B cell (primary cell): ENCODE measurements around the gene GPC2. TPM values are rescaled to one million over a fixed set of nuclear protein-coding genes. Genes with fewer than 3 reads are reported as not detected.

Source experiments
- ATAC-seq: fragments of 200-7000 bp; cut with Tn5 transposase; one replicate; pipeline ENCODE4 v1.10.0; 2021; ENCODE audit warnings: low read depth, mild to moderate bottlenecking, moderate number of reproducible peaks, moderate library complexity
- CTCF ChIA-PET: fragments of 350-600 bp; sonication (Branson Sonifier 250); formaldehyde crosslinking; loops from one replicate; lab custom pipeline; 2021; ENCODE audit warnings: antibody characterized with exemption, inconsistent platforms; lab: Charles Lee
- POLR2A ChIA-PET: fragments of 350-600 bp; sonication (Branson Sonifier 250); formaldehyde crosslinking; loops from one replicate; lab custom pipeline; 2021; ENCODE audit warnings: antibody characterized with exemption; lab: Charles Lee
- DNase-seq: peaks from one replicate; pipeline ENCODE4 v3.0.0; 2013
- H2AFZ ChIP-seq: 2 replicates; pipeline ENCODE4 v1.6.1; 2012; ENCODE audit warnings: mild to moderate bottlenecking, low read depth, low read length; ENCODE audit not compliant: insufficient read depth, poor library complexity, severe bottlenecking
- H3K27ac ChIP-seq, 2 donors: 1 replicate in 1 of 2; 2 replicates in 1 of 2; pipeline ENCODE4 v1.5.1; 2012 to 2013; ENCODE audit warnings: low read length in 2 of 2, mild to moderate bottlenecking in 2 of 2, moderate library complexity in 1 of 2
- H3K27me3 ChIP-seq, 4 experiments: fragments of 200-600 bp in 1 of 4; sonication (generic) in 1 of 4; replicated peaks in 1 of 4; 1 replicate in 2 of 4; 2 replicates in 2 of 4; pipeline versions ENCODE4 v1.6.1 to v1.7.0; 2013 to 2016; ENCODE audit warnings: low read length in 3 of 4, mild to moderate bottlenecking in 2 of 4, mixed read lengths in 1 of 4, moderate library complexity in 1 of 4; ENCODE audit not compliant: insufficient read depth in 4 of 4, control insufficient read depth in 3 of 4; ENCODE audit errors: control extremely low read depth in 1 of 4
- H3K36me3 ChIP-seq, 2 experiments: replicated peaks in 1 of 2; 1 replicate in 1 of 2; 2 replicates in 1 of 2; pipeline versions ENCODE4 v1.6.1 to v1.7.1; 2013; ENCODE audit warnings: low read length in 1 of 2; ENCODE audit not compliant: insufficient read depth in 2 of 2, control insufficient read depth in 1 of 2; ENCODE audit errors: control extremely low read depth in 1 of 2, extremely low read depth in 1 of 2
- H3K4me1 ChIP-seq, 2 donors: fragments of 200-600 bp in 1 of 2; sonication (generic) in 1 of 2; 1 replicate in 1 of 2; 2 replicates in 1 of 2; pipeline versions ENCODE4 v1.5.1 to v1.6.1; 2013 to 2017; ENCODE audit warnings: low read length in 2 of 2; ENCODE audit not compliant: control insufficient read depth in 2 of 2, insufficient read depth in 2 of 2
- H3K4me2 ChIP-seq: replicated peaks from 2 replicates; pipeline ENCODE3; 2012; ENCODE audit warnings: mild to moderate bottlenecking, low read depth, low read length; ENCODE audit not compliant: poor library complexity, severe bottlenecking
- H3K4me3 ChIP-seq, 5 experiments: fragments of 200-600 bp in 1 of 5; sonication (generic) in 1 of 5; 1 replicate in 3 of 5; 2 replicates in 2 of 5; pipeline versions ENCODE4 v1.5.1 to v1.7.0; 2011 to 2016; ENCODE audit warnings: low read length in 4 of 5, mild to moderate bottlenecking in 4 of 5, low read depth in 2 of 5, control low read depth in 1 of 5, moderate library complexity in 1 of 5; ENCODE audit not compliant: insufficient read depth in 1 of 5; ENCODE audit errors: control extremely low read depth in 1 of 5, extremely low read depth in 1 of 5
- H3K79me2 ChIP-seq: fragments of 200-600 bp; sonication (generic); one replicate; pipeline ENCODE4 v1.6.0; 2016; ENCODE audit warnings: low read length; ENCODE audit not compliant: control insufficient read depth, insufficient read depth
- H3K9ac ChIP-seq: fragments of 200-600 bp; sonication (generic); 2 replicates; pipeline ENCODE4 v1.6.1; 2017; ENCODE audit warnings: mild to moderate bottlenecking, low read length, moderate library complexity
- H3K9me3 ChIP-seq, 3 donors: one replicate each; pipeline versions ENCODE4 v1.6.1 to v1.7.1; 2013; ENCODE audit warnings: low read length in 2 of 3; ENCODE audit not compliant: control insufficient read depth in 2 of 3, insufficient read depth in 1 of 3; ENCODE audit errors: control extremely low read depth in 1 of 3
- H4K20me1 ChIP-seq: 2 replicates; pipeline ENCODE4 v1.6.0; 2012; ENCODE audit warnings: mild to moderate bottlenecking, low read length; ENCODE audit not compliant: insufficient read depth, control insufficient read depth, poor library complexity, severe bottlenecking
- H3K27ac Mint-ChIP-seq: one replicate; pipeline ENCODE4 v1.8.0; 2021; ENCODE audit warnings: mixed read lengths
- H3K27me3 Mint-ChIP-seq: one replicate; pipeline ENCODE4 v1.8.0; 2021; ENCODE audit warnings: mixed read lengths
- H3K4me1 Mint-ChIP-seq: one replicate; pipeline ENCODE4 v1.8.0; 2021; ENCODE audit warnings: mixed read lengths
- H3K4me3 Mint-ChIP-seq: one replicate; pipeline ENCODE4 v1.8.0; 2021; ENCODE audit warnings: mixed read lengths
- H3K9me3 Mint-ChIP-seq: one replicate; pipeline ENCODE4 v1.8.0; 2022; ENCODE audit warnings: mixed read lengths; ENCODE audit not compliant: insufficient read depth
- CTCF ChIP-seq: fragments of 200-600 bp; IDR thresholded peaks from one replicate; pipeline ENCODE4 v1.8.0; 2022; ENCODE audit warnings: antibody characterized with exemption, mild to moderate bottlenecking
- EZH2 ChIP-seq: IDR thresholded peaks from 2 replicates; pipeline ENCODE4 v1.6.1; 2012; ENCODE audit warnings: borderline replicate concordance, low read depth, mild to moderate bottlenecking, moderate library complexity, low read length; ENCODE audit not compliant: insufficient read depth, poor library complexity, severe bottlenecking
- WGBS: methylation state at CpG from one replicate; pipeline ENCODE4 v1.1.5; 2013; ENCODE audit warnings: missing lambda C conversion rate; ENCODE audit not compliant: insufficient coverage; 5-methylcytosine and 5-hydroxymethylcytosine counted together
- intact Hi-C: fragments of 100-400 bp; cut with micrococcal nuclease; formaldehyde crosslinking; loops from one replicate; pipeline ENCODE4 v1.10.0; 2022
- polyA plus RNA-seq: library from polyadenylated mRNA; depleted of rRNA; stranded (reverse); fragments of >200 nt; gene quantifications from 2 replicates; pipeline ENCODE4 v1.2.3, GENCODE V29; 2012
- total RNA-seq, 2 donors: library from RNA; stranded (reverse); fragments of 120-200 nt in 1 of 2; gene quantifications; 1 replicate in 1 of 2; 2 replicates in 1 of 2; pipeline versions ENCODE4 v1.2.3 to v1.2.4, GENCODE V29; 2013 to 2022

Gene GPC2
- total and polyA plus RNA-seq, 2 donors (not counting 1 experiment from before 2014, with no cell fraction given) = 3.9 to 4.1 TPM

GRCh38 chr7:100169147-100169850 lies 7.9 kb downstream of the GPC2 start:
- H3K27ac Mint-ChIP-seq = no peak overlapping the region
- peak; percentile 13 for DNase-seq
- 48% methylated on average over 3 of the region's 11 CpGs for WGBS
- no peaks in the 10 kb centered on the region for H3K36me3 ChIP-seq
- H3K9me3 ChIP-seq = peaks cover 0 to 7% (median 0%) of the 10 kb centered on the region in 3 donors
- H3K9me3 Mint-ChIP-seq = no peaks in the 10 kb centered on the region
- peaks cover 37% of the 10 kb centered on the region for H3K4me1 Mint-ChIP-seq
- no peak overlapping the region for H3K9ac ChIP-seq
- H3K27me3 Mint-ChIP-seq = peaks cover 52% of the 10 kb centered on the region
- no peak for ATAC-seq
- peaks cover 5% of the 10 kb centered on the region for H4K20me1 ChIP-seq
- TF ChIP-seq CTCF = no peak
- no peak for TF ChIP-seq EZH2
- no peaks in the 10 kb centered on the region for H3K79me2 ChIP-seq
- H3K4me1 ChIP-seq = peaks cover 39 to 42% of the 10 kb centered on the region in 2 donors
- H3K27ac ChIP-seq = no peak overlapping the region
- peak overlapping the region; percentile 76 for H3K4me3 Mint-ChIP-seq
- H3K27me3 ChIP-seq = peaks cover 0 to 58% (median 37%) of the 10 kb centered on the region in 4 experiments
- peak overlapping the region; percentile 65 for H3K4me2 ChIP-seq
- H3K4me3 ChIP-seq = no peak overlapping the region
- intact Hi-C loops = no loop called here
- CTCF ChIA-PET = interaction anchor here (0.8 to 1.7 kb wide), 3 partner anchors 11 to 48 kb away, joined by 3 to 7 read pairs (median 6); partner anchors contain the start of gene TRAPPC14
- POLR2A ChIA-PET = no interaction called here
- H2AFZ ChIP-seq = no peak overlapping the region

- H4K20me1 ChIP-seq = peaks cover 5% of the 10 kb centered on the region
- H2AFZ ChIP-seq = peak overlapping the region; percentile 29
- POLR2A ChIA-PET = interaction anchor here (0.6 to 1.6 kb wide), 4 partner anchors 13 to 25 kb away, joined by 3 to 6 read pairs (median 4); partner anchors contain the start of gene LAMTOR4
- Mint-ChIP-seq H3K27me3 (peaks cover 52% of the 10 kb centered on the region), H3K4me1 (peaks cover 42% of the 10 kb centered on the region), H3K4me3 (peak overlapping the region; percentile 76), H3K27ac (no peak overlapping the region), H3K9me3 (no peaks in the 10 kb centered on the region)
- ATAC-seq (no peak), DNase-seq (peak; percentile 46)
- intact Hi-C loops = loop anchor here (1.0 kb wide), 1 partner anchor 10 kb away; the partner anchor contains the start of gene TRAPPC14
- CTCF ChIA-PET = interaction anchor here (0.9 to 3.2 kb wide), 5 partner anchors 9 to 50 kb away, joined by 3 to 12 read pairs (median 3); partner anchors contain the start of gene TRAPPC14
- H3K27me3 ChIP-seq = peaks cover 0 to 58% (median 37%) of the 10 kb centered on the region in 4 experiments
- H3K4me3 ChIP-seq = peak overlapping the region in 1 of 5 experiments; percentile 35
- H3K79me2 ChIP-seq = no peaks in the 10 kb centered on the region
- 4% methylated on average over 10 of the region's 11 CpGs for WGBS
- no peak for TF ChIP-seq CTCF
- no peak for TF ChIP-seq EZH2
- peaks cover 0 to 7% (median 0%) of the 10 kb centered on the region in 3 donors for H3K9me3 ChIP-seq
- no peak overlapping the region for H3K27ac ChIP-seq
- peak overlapping the region; percentile 22 for H3K9ac ChIP-seq
- H3K4me2 ChIP-seq = peak overlapping the region; percentile 65
- H3K36me3 ChIP-seq = no peaks in the 10 kb centered on the region
- H3K4me1 ChIP-seq = peaks cover 39 to 47% of the 10 kb centered on the region in 2 donors
Observed at GRCh38 chr7:100167912-100168323, 9.3 kb downstream of the GPC2 start.
